ENCODE measurements around the gene AKAP12. TPM values are rescaled to one million over a fixed set of nuclear protein-coding genes. Genes with fewer than 3 reads are reported as not detected.

AKAP12 gene, protein sequence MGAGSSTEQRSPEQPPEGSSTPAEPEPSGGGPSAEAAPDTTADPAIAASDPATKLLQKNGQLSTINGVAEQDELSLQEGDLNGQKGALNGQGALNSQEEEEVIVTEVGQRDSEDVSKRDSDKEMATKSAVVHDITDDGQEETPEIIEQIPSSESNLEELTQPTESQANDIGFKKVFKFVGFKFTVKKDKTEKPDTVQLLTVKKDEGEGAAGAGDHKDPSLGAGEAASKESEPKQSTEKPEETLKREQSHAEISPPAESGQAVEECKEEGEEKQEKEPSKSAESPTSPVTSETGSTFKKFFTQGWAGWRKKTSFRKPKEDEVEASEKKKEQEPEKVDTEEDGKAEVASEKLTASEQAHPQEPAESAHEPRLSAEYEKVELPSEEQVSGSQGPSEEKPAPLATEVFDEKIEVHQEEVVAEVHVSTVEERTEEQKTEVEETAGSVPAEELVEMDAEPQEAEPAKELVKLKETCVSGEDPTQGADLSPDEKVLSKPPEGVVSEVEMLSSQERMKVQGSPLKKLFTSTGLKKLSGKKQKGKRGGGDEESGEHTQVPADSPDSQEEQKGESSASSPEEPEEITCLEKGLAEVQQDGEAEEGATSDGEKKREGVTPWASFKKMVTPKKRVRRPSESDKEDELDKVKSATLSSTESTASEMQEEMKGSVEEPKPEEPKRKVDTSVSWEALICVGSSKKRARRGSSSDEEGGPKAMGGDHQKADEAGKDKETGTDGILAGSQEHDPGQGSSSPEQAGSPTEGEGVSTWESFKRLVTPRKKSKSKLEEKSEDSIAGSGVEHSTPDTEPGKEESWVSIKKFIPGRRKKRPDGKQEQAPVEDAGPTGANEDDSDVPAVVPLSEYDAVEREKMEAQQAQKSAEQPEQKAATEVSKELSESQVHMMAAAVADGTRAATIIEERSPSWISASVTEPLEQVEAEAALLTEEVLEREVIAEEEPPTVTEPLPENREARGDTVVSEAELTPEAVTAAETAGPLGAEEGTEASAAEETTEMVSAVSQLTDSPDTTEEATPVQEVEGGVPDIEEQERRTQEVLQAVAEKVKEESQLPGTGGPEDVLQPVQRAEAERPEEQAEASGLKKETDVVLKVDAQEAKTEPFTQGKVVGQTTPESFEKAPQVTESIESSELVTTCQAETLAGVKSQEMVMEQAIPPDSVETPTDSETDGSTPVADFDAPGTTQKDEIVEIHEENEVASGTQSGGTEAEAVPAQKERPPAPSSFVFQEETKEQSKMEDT (N-terminal part only)
- total RNA-seq = 1.3 and 78.8 TPM in 2 replicates

DNA sequence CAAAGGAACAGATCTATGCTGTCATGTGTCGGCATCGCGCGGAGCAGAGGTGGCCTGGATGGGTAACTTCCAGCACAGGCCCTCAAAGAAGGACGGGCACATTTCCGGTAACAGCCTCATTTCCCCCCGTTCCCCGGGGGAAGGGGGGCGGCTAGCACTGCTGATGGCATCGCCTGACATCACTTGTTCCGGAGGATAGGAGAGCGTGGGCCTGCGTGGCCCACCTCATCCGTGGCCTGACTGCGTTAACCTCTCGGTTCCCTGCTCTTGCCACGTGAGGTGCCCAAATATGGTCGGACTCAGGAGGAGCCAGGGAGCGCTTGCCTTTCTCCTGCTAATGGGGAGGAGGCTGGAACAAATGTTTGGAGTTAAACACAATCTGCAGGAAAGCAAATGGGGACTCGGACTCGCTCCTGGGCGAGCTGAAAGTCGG is at the start of gene AKAP12:
Gene AKAP12 (plus strand): TSS at position 365 of the 433 bp plus-strand sequence. CDS start 596 bp downstream, outside the sequence.

DNA sequence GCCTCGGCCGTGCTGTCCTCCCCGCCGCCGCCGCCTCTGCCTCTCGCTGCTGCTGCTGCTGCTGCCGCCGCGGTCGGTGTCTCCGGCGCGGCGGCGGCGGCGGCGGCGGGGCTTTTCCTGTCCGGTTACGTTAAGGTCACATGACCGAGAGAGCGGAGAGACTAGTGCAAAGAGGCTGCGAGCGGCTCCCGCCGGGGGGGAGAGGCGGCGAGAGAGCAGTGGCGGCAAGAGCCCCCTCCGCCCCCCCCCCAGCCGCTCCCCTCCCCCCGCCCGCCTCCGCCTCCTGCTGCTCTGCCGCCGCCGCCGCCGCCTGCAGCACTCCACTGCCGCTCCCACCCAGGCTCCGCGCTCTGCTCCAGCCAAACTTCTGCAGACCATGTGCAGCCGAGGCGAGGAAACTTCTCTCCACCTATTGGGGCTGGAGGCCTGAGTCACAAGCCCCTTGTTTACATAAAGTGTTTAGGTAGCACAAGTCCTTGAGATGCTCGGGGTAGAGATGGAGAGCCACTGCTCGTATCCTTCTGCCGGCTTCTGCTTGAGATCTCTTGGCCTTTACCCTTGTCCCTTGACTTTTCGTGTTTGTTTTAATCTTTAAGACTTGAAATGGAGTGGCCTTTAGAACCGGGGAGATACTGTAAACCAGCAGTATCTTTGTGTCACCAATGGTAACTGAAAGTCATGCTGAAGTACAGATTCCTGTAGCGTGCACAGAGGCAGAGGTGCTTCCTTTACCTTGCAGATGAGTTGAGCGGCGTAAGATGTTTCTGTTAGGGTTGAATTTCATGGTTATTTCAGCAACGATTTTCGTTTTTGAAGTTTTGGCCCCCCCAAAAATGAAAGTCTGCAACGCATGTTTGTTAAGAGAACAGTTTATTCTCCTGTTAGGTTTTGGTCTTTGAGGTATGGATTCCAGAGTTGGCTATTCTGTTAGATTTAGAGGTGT is 152.0 kb downstream of the AKAP12 start, which contains the start of gene ZBTB2:
Gene ZBTB2 (minus strand): TSS at position 89 of the 943 bp plus-strand sequence. CDS start 17,922 bp downstream, outside the sequence.

Other genes with a start within 250 kb of the AKAP12 start
- gene ZBTB2, start 151.6 kb downstream of the AKAP12 start, total RNA-seq = 6.6 and 8.2 TPM in 2 replicates
- 41.0 and 72.5 TPM in 2 replicates for gene RMND1, start 212.2 kb downstream of the AKAP12 start, total RNA-seq

Data from tracheal epithelial cell (primary cell).